ENCODE measurements around the gene PDE5A. TPM values are rescaled to one million over a fixed set of nuclear protein-coding genes. Genes with fewer than 3 reads are reported as not detected.

The PDE5A gene
- polyA plus RNA-seq, 2 of the 4 experiments (the other 2 are of a cell fraction): 0.27 to 1.0 TPM

DNA sequence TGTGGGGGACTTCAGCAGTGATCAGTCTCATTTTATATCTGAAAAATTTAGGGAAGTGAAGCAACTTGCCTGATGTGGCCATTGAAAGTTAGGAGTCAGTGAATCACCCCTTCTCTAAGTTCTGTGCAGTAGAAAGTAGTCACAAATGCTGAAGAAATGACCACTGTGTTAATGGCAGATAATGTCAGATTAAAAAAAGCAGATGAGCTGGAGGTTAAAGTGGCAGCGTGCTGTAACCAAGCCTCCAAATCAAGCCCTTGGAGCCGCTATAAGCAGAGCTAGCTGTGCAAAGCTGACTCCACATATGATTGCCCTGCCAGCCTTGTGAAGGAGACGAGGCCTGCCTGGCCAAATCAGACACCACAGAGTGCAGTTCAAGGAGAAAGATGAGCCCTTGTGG is 39.2 kb upstream of the PDE5A start:
- ATAC-seq (no peak), FAIRE-seq (no peak), DNase-seq (ENCODE audit: low read depth in 1 of 2, low spot score in 1 of 2) (no peak)
- WGBS (ENCODE audit: missing lambda C conversion rate): 73% methylated on average over 3 of the region's 3 CpGs
- no peaks in the 10 kb centered on the region for H3K9me3 ChIP-seq
- POLR2A ChIA-PET: no interaction called here
- CTCF ChIA-PET: no interaction called here
- H3K4me3 ChIP-seq: no peak overlapping the region
- TF ChIP-seq, protein P1, sequence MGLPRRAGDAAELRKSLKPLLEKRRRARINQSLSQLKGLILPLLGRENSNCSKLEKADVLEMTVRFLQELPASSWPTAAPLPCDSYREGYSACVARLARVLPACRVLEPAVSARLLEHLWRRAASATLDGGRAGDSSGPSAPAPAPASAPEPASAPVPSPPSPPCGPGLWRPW (IDR thresholded peaks at IDR 0.05): no peak
- TF ChIP-seq RAD21 (conservative IDR thresholded peaks at IDR 0.05 in 1 of 2, IDR thresholded peaks at IDR 0.05 in 1 of 2): no peak
- TF ChIP-seq CHD2 (IDR thresholded peaks at IDR 0.05; ENCODE audit: low read length, partially characterized antibody): no peak
- TF ChIP-seq, protein P2, sequence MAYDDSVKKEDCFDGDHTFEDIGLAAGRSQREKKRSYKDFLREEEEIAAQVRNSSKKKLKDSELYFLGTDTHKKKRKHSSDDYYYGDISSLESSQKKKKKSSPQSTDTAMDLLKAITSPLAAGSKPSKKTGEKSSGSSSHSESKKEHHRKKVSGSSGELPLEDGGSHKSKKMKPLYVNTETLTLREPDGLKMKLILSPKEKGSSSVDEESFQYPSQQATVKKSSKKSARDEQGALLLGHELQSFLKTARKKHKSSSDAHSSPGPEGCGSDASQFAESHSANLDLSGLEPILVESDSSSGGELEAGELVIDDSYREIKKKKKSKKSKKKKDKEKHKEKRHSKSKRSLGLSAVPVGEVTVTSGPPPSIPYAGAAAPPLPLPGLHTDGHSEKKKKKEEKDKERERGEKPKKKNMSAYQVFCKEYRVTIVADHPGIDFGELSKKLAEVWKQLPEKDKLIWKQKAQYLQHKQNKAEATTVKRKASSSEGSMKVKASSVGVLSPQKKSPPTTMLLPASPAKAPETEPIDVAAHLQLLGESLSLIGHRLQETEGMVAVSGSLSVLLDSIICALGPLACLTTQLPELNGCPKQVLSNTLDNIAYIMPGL (CRISPR knock-in tag; IDR thresholded peaks at IDR 0.05; ENCODE audit: borderline replicate concordance): no peak
- TF ChIP-seq EP300 (IDR thresholded peaks at IDR 0.05): no peak
- no peak overlapping the region for H3K4me2 ChIP-seq
- no peaks in the 10 kb centered on the region for H3K4me1 ChIP-seq
- no peak overlapping the region for H3K27ac ChIP-seq

DNA sequence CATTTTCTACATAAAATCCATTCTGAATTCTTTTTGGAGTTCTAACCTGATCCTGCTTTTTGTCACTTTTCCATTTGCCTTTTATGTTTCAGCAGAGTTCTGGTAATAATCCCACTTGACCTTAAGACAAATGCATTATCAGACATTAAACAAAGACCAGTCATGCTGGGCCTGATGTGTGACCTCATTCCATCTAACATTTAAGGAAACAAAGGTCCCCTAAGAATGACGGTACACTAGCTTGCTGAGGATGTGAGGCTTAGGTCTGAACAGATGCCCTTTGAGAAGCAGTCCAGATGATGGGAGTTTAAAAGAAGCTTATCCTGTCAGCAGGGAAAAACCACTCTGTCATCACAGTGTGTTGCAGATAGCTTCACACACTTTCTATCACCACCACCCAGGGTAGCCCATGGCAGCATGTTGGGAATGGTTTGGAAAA is 38.1 kb upstream of the PDE5A start:
- ChIA-PET POLR2A (no interaction called here), CTCF (no interaction called here)
- Histone ChIP-seq H3K4me2 (no peak overlapping the region), H3K9me3 (no peaks in the 10 kb centered on the region), H3K4me1 (no peaks in the 10 kb centered on the region), H3K27ac (no peak overlapping the region), H3K4me3 (no peak overlapping the region)
- TF ChIP-seq RAD21 (conservative IDR thresholded peaks at IDR 0.05 in 1 of 2, IDR thresholded peaks at IDR 0.05 in 1 of 2): no peak
- no peak for TF ChIP-seq RFX5 (IDR thresholded peaks at IDR 0.05)
- no peak for TF ChIP-seq HDAC2 (IDR thresholded peaks at IDR 0.05)
- no peak for TF ChIP-seq MAZ (IDR thresholded peaks at IDR 0.05; ENCODE audit: borderline replicate concordance, low read depth, low read length)
- TF ChIP-seq SMC3 (IDR thresholded peaks at IDR 0.05): no peak
- TF ChIP-seq NFE2L2 (conservative IDR thresholded peaks at IDR 0.05; ENCODE audit: low read length): no peak
- TF ChIP-seq CBX8 (IDR thresholded peaks at IDR 0.05): no peak
- TF ChIP-seq, protein P3, sequence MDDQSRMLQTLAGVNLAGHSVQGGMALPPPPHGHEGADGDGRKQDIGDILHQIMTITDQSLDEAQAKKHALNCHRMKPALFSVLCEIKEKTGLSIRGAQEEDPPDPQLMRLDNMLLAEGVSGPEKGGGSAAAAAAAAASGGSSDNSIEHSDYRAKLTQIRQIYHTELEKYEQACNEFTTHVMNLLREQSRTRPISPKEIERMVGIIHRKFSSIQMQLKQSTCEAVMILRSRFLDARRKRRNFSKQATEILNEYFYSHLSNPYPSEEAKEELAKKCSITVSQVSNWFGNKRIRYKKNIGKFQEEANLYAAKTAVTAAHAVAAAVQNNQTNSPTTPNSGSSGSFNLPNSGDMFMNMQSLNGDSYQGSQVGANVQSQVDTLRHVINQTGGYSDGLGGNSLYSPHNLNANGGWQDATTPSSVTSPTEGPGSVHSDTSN (IDR thresholded peaks at IDR 0.05): no peak
- TF ChIP-seq CHD4 (IDR thresholded peaks at IDR 0.05; ENCODE audit: borderline replicate concordance): no peak
- TF ChIP-seq EHMT2 (IDR thresholded peaks at IDR 0.05; ENCODE audit: low read depth): no peak
- TF ChIP-seq MAFK (IDR thresholded peaks at IDR 0.05; ENCODE audit: partially characterized antibody): no peak
- TF ChIP-seq, protein P4, sequence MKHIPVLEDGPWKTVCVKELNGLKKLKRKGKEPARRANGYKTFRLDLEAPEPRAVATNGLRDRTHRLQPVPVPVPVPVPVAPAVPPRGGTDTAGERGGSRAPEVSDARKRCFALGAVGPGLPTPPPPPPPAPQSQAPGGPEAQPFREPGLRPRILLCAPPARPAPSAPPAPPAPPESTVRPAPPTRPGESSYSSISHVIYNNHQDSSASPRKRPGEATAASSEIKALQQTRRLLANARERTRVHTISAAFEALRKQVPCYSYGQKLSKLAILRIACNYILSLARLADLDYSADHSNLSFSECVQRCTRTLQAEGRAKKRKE (CRISPR knock-in tag; IDR thresholded peaks at IDR 0.05; ENCODE audit: low read depth): no peak
- no peak for TF ChIP-seq ZSCAN20 (CRISPR knock-in tag; IDR thresholded peaks at IDR 0.05)
- no peak for TF ChIP-seq RARB (CRISPR knock-in tag; IDR thresholded peaks at IDR 0.05)
- TF ChIP-seq HEYL (CRISPR knock-in tag; IDR thresholded peaks at IDR 0.05): no peak
- 83% methylated on average over 1 of the region's 1 CpG for WGBS (ENCODE audit: missing lambda C conversion rate)
- DNase-seq (ENCODE audit: low read depth in 1 of 2, low spot score in 1 of 2): no peak
- no peak for FAIRE-seq
- ATAC-seq: no peak

DNA sequence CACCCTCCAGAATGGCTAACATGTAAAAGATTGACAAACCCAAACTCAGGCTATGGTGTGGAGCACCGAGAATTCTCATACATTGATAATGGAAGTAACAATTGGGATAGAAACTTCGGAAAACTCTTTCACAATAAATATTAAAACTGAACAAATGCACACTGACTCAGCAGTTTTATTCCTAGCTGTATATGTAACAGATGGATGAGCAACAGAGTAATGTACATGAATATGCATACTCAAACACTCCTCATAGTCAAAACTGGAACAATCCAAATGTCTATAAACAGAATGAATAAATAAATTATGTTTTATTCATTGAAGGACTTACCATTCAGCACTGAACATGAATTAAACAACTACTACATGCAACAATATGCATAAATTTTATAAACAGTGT is 37.1 kb upstream of the PDE5A start:
- 69% methylated on average over 2 of the region's 2 CpGs for WGBS (ENCODE audit: missing lambda C conversion rate)
- ATAC-seq: no peak
- H3K9me3 ChIP-seq: no peaks in the 10 kb centered on the region
- no peaks in the 10 kb centered on the region for H3K4me1 ChIP-seq
- TF ChIP-seq ESRRA (IDR thresholded peaks at IDR 0.05; ENCODE audit: borderline replicate concordance, low read length): no peak
- no peak for TF ChIP-seq SREBF2 (IDR thresholded peaks at IDR 0.05)
- no peak for TF ChIP-seq BHLHE40 (IDR thresholded peaks at IDR 0.05; ENCODE audit: low read depth, low read length)
- peak; percentile 80 for TF ChIP-seq MAFK (IDR thresholded peaks at IDR 0.05; ENCODE audit: partially characterized antibody)
- no peak for DNase-seq (ENCODE audit: low read depth in 1 of 2, low spot score in 1 of 2)
- ChIA-PET CTCF (no interaction called here), POLR2A (no interaction called here)
- no peak overlapping the region for H3K4me2 ChIP-seq
- no peak overlapping the region for H3K4me3 ChIP-seq
- H3K27ac ChIP-seq: no peak overlapping the region
- FAIRE-seq: no peak

Measured in A549 (cell line).